Ovary (tissue), 9 donors: Measurements from ENCODE around the gene ZRANB1. TPM values are rescaled to one million over a fixed set of nuclear protein-coding genes. Genes with fewer than 3 reads are reported as not detected.
A peak's percentile ranks its signal among the peaks of the same experiment; 100 is the strongest.

ENCODE experiments used
- DNase-seq, 5 donors: peaks; one replicate each; pipeline ENCODE4 v3.0.0-alpha.2; 2019 to 2020
- H3K27ac ChIP-seq, 2 donors: fragments of 200-600 bp; one replicate each; pipeline versions ENCODE4 v1.5.1 to v1.8.0; 2019 to 2022
- H3K27me3 ChIP-seq: fragments of 200-600 bp; one replicate; pipeline ENCODE4 v1.8.0; 2022
- H3K36me3 ChIP-seq: fragments of 200-600 bp; sonication (generic); one replicate; pipeline ENCODE4 v1.5.1; 2019
- H3K4me1 ChIP-seq: one replicate; pipeline ENCODE4 v1.8.1; 2013; ENCODE audit warnings: mild to moderate bottlenecking, moderate library complexity; ENCODE audit not compliant: insufficient read depth
- H3K4me3 ChIP-seq: fragments of 200-600 bp; sonication (generic); one replicate; pipeline ENCODE4 v1.5.1; 2017
- H3K9me3 ChIP-seq, 2 donors: fragments of 200-600 bp in 1 of 2; sonication (generic) in 1 of 2; one replicate each; pipeline versions ENCODE4 v1.5.1 to v1.8.1; 2013 to 2019; ENCODE audit warnings: mild to moderate bottlenecking in 1 of 2, moderate library complexity in 1 of 2
- EP300 ChIP-seq: sonication (generic); formaldehyde crosslinking; IDR thresholded peaks from one replicate; pipeline ENCODE4 v1.6.1; 2017; ENCODE audit warnings: antibody characterized with exemption
- POLR2A ChIP-seq: fragments of 450-650 bp; IDR thresholded peaks from one replicate; pipeline ENCODE4 v1.6.1; 2017; ENCODE audit warnings: antibody characterized with exemption, mild to moderate bottlenecking, moderate library complexity
- WGBS, 3 donors: extraction: QIAGEN DNeasy Blood & Tissue Kit in 1 of 3; methylation state at CpG; one replicate each; pipeline versions ENCODE4 v1.1.5 to v1.1.7; 2013 to 2017; 5-methylcytosine and 5-hydroxymethylcytosine counted together
- intact Hi-C, 4 donors: fragments of 100-400 bp; cut with DNase I; formaldehyde crosslinking; loops; one replicate each; pipeline versions ENCODE4 v1.11.0 to v1.15.1; 2022 to 2023
- microRNA-seq, 3 donors: library from miRNA; unstranded; fragments of <30 nt; microRNA quantifications; one replicate each; pipeline versions ENCODE4 to v1.2.0, GENCODE V29; 2019 to 2020
- polyA plus RNA-seq, 2 donors: library from polyadenylated mRNA; stranded (reverse); fragments of 200-250 nt in 1 of 2; fragments of 350-450 nt in 1 of 2; fragmentation: Illumina TruSeq in 1 of 2; extraction: RNeasy Lipid Tissue Mini Kit (QIAGEN cat#74804) in 1 of 2; gene quantifications; one replicate each; pipeline ENCODE4 v1.2.3, GENCODE V29; 2013 to 2014
- small RNA-seq: library from RNA; depleted of rRNA; stranded (forward); fragments of <200 nt; gene quantifications from one replicate; pipeline ENCODE3, GENCODE V24; 2016
- total RNA-seq, 7 donors: library from RNA; depleted of rRNA in 2 of 7; stranded (reverse); fragments of >200 nt in 2 of 7; fragmentation: NEBNext Ultra II Directional in 3 of 7; extraction: Animal tissue kit (Norgen Biotek cat#: 25700) in 3 of 7; gene quantifications; one replicate each; pipeline versions ENCODE4 v1.1.0 to v1.2.4, GENCODE V29; 2016 to 2023
- TF ChIP-seq, protein P1 (sequence below), 3 donors: fragments of 450-650 bp in 2 of 3; fragments of 200-600 bp in 1 of 3; IDR thresholded peaks; one replicate each; pipeline versions ENCODE4 v1.5.1 to v1.8.0; 2016 to 2022; ENCODE audit warnings: antibody characterized with exemption in 3 of 3, mild to moderate bottlenecking in 1 of 3
- donor health status: DM: no; HTN: no; CAD: no; lungs with moderate emphysema.
- donor health status: DM: no; HTN: no; CAD: no.
- donor health status: Bipolar disorder and iron deficiency.
- donor health status: DM: yes; HTN: yes; CAD: no.
- donor health status: DM: no; HTN: no; CAD: no.
- donor health status: DM: yes; HTN: yes; CAD: no.

ZRANB1 gene
- total and polyA plus RNA-seq, 9 donors = 18.9 to 39.6 (median 27.5) TPM

DNA sequence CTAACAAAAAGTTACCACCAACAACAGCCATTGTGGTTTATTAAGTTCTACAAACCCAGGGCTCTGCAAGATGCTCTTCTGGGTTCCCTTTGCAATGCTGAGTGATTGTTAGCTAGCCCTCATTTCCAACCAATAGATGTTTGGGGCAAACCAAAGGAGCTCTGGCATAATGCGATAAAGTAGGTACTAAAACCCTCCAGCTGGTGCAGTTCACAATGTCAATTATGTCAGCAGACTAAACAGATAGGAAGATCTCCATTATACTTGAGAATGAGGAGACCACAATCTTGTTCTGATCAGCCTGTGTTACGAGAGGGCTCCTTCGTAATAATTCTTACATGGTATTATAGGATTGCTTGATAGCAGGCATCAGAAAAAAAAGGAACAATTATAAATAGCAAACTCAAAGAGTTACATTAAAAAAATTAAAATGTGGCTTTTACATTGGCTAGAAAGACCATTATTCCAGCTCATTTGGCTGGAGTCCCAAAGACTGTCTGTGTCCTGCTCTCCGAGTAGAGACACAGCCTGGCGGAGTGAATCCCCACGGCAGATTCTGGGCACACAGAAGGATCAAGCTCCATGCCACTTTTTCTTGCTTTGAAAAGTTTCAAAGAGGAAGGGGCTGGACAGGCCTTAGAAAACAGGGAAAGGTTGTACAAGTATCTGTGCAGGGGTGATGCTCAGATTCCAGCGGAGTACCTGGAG is 93.8 kb downstream of the ZRANB1 start:
- no peaks in the 10 kb centered on the region for H3K27me3 ChIP-seq
- no peak overlapping the region for H3K4me3 ChIP-seq
- intact Hi-C loops = no loop called here
- TF ChIP-seq EP300 (no peak), POLR2A (no peak)
- TF ChIP-seq, protein P1, sequence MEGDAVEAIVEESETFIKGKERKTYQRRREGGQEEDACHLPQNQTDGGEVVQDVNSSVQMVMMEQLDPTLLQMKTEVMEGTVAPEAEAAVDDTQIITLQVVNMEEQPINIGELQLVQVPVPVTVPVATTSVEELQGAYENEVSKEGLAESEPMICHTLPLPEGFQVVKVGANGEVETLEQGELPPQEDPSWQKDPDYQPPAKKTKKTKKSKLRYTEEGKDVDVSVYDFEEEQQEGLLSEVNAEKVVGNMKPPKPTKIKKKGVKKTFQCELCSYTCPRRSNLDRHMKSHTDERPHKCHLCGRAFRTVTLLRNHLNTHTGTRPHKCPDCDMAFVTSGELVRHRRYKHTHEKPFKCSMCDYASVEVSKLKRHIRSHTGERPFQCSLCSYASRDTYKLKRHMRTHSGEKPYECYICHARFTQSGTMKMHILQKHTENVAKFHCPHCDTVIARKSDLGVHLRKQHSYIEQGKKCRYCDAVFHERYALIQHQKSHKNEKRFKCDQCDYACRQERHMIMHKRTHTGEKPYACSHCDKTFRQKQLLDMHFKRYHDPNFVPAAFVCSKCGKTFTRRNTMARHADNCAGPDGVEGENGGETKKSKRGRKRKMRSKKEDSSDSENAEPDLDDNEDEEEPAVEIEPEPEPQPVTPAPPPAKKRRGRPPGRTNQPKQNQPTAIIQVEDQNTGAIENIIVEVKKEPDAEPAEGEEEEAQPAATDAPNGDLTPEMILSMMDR (IDR thresholded peaks at IDR 0.05) = no peak
- no peaks in the 10 kb centered on the region for H3K36me3 ChIP-seq
- H3K27ac ChIP-seq = no peak overlapping the region
- peak in 1 of 5 donors; percentile 28 for DNase-seq
- peaks cover 19% of the 10 kb centered on the region for H3K4me1 ChIP-seq
- no peaks in the 10 kb centered on the region for H3K9me3 ChIP-seq
- WGBS, 3 donors = 69 to 74% (median 72%) methylated on average over 7 of the region's 7 CpGs

DNA sequence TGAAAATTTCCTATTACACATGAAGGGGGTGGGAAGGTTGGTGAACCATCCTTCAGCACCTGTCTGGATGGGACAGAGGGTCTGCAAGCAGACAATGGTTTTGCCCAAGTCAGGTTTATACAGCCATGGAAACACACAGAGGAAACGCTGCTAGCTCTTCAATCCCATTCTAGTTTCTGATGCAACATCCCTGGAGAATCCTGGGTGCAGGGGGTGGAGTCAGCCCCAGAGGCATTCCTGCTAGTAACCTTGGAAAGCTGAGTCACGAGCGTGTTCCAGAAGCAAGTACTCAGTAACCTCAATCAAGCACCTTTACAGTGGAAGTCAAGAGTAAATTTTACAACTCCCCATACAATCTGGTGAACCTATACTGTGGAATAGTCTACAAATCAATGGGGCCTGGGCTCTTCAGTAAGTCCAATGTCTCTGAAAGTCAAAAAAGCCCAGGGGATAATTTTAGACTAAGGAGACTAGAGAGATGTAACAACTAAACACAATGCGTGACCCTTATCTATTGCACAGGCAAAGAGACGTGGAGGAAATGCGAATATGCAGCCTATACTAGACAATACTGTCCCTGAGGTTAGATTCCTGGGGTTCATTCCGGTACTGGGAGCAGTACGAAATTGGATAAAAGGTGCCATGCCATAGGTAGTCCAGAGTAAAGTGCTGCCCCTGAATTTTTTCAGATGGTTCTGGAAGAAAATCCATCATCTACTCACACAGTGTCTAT is 95.4 kb downstream of the ZRANB1 start:
- H3K27ac ChIP-seq = no peak overlapping the region
- 52 to 69% (median 62%) methylated on average over 8 of the region's 8 CpGs for WGBS, 3 donors
- no peaks in the 10 kb centered on the region for H3K9me3 ChIP-seq
- DNase-seq = peak in 3 of 5 donors; percentile 57 to 70 (median 59)
- no peak overlapping the region for H3K4me3 ChIP-seq
- H3K36me3 ChIP-seq = no peaks in the 10 kb centered on the region
- H3K27me3 ChIP-seq = no peaks in the 10 kb centered on the region
- intact Hi-C loops = no loop called here
- peaks cover 24% of the 10 kb centered on the region for H3K4me1 ChIP-seq
- TF ChIP-seq POLR2A (no peak), EP300 (no peak)
- TF ChIP-seq, protein P1 (IDR thresholded peaks at IDR 0.05) = no peak

Small RNAs within 50 kb of the gene (microRNA-seq; reads per million reads assigned to microRNA genes)
- gene MIR4296 = 0 to 0.18 (median 0) reads per million in 3 donors

Small RNAs within 50 kb of the gene (small RNA-seq; reads per million reads assigned to genes)
- gene MIR4296 = not detected

Other genes with a start within 250 kb of the ZRANB1 start
- gene FAM53B, start 197.7 kb upstream of the ZRANB1 start, total RNA-seq = 10 to 100 TPM; 29.8 to 77.6 (median 47.8) TPM
- 10 to 100 TPM in 1 of 2 donors, 1 to 10 TPM in 1; 9.7 to 21.3 TPM for gene FAM53B, start 197.7 kb upstream of the ZRANB1 start, polyA plus RNA-seq
- 10 to 100 TPM; 11.9 to 25.8 (median 20.7) TPM for gene EEF1AKMT2, start 150.2 kb upstream of the ZRANB1 start, total RNA-seq
- 10 to 100 TPM; 15.2 to 15.3 TPM for gene EEF1AKMT2, start 150.2 kb upstream of the ZRANB1 start, polyA plus RNA-seq
- 10 to 100 TPM in 5 of 7 donors, 1 to 10 TPM in 2; 7.2 to 15.0 (median 12.4) TPM for gene ABRAXAS2, start 140.3 kb upstream of the ZRANB1 start, total RNA-seq
- 10 to 100 TPM in 1 of 2 donors, 1 to 10 TPM in 1; 7.1 to 18.6 TPM for gene ABRAXAS2, start 140.3 kb upstream of the ZRANB1 start, polyA plus RNA-seq
- 100 to 1,000 TPM in 1 of 7 donors, 10 to 100 TPM in 6; 37.8 to 107 (median 80.8) TPM for gene CTBP2, start 218.4 kb downstream of the ZRANB1 start, total RNA-seq
- 10 to 100 TPM; 25.3 to 63.7 TPM for gene CTBP2, start 218.4 kb downstream of the ZRANB1 start, polyA plus RNA-seq